ENCODE measurements around the gene IL9.

GRCh38 chr5:135934939-135935338 is 39.3 kb upstream of the IL9 start:
- TF ChIP-seq CTCF (IDR thresholded peaks at IDR 0.05) (no peak), POLR2A (IDR thresholded peaks at IDR 0.05) (no peak)

Measured in lower leg skin (tissue), 3 donors.